Subcutaneous adipose tissue (tissue), 4 donors: Measurements from ENCODE around the gene PSTPIP1. TPM values are rescaled to one million over a fixed set of nuclear protein-coding genes. Genes with fewer than 3 reads are reported as not detected.

ENCODE experiments used
- total RNA-seq, 4 donors: library from RNA; depleted of rRNA; stranded (reverse); fragments of >200 nt; gene quantifications; one replicate each; pipeline ENCODE4 v1.1.0, GENCODE V29; 2016
- TF ChIP-seq, protein P1 (sequence below): fragments of 450-650 bp; IDR thresholded peaks from one replicate; pipeline ENCODE4 v1.5.1; 2016; ENCODE audit warnings: low read depth, mild to moderate bottlenecking, control low read depth, antibody characterized with exemption, moderate library complexity

Gene PSTPIP1
- total RNA-seq, 4 donors from 2014 or later, result 6.7 to 37.7 (median 26.7) TPM

DNA sequence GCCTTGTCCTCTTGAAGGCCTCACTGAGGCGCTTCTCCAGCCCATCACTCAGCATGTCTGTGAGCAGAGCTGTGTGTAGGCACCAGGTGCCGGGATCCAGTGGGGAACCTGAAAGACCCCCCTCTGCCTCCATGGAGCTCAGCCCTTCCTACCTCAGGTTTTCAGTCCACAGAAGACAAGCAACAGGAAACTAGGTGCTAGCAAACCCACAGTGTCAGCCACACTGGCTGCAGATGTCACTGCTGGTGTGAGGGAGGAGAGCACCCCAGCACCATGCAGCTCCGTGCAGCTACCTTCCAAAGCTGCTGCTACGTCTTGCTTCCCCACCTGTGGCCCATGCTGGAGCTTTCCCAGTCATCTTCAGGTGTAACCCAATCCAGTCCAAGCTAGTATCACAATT is 17.9 kb downstream of the PSTPIP1 start:
- TF ChIP-seq, protein P1, sequence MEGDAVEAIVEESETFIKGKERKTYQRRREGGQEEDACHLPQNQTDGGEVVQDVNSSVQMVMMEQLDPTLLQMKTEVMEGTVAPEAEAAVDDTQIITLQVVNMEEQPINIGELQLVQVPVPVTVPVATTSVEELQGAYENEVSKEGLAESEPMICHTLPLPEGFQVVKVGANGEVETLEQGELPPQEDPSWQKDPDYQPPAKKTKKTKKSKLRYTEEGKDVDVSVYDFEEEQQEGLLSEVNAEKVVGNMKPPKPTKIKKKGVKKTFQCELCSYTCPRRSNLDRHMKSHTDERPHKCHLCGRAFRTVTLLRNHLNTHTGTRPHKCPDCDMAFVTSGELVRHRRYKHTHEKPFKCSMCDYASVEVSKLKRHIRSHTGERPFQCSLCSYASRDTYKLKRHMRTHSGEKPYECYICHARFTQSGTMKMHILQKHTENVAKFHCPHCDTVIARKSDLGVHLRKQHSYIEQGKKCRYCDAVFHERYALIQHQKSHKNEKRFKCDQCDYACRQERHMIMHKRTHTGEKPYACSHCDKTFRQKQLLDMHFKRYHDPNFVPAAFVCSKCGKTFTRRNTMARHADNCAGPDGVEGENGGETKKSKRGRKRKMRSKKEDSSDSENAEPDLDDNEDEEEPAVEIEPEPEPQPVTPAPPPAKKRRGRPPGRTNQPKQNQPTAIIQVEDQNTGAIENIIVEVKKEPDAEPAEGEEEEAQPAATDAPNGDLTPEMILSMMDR, result no peak

DNA sequence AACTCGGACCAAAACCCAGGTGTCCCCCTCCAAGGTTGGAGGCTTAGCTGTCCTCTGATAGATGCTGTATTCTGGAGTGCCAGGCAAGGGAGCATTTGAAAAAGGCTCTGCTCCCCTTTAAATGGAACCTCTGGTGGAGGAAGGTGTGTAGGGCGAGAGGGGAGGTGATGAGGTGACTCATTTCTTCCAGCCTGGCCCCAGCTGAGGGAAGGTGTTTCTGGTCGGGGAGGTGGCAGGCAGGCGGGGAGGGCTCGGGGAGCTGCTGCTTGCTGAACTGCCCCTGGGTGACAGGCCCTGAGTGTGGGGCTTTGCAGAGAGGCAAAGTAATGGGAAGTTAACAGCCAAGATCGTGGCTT is 18.8 kb downstream of the PSTPIP1 start:
- TF ChIP-seq, protein P1, result no peak

DNA sequence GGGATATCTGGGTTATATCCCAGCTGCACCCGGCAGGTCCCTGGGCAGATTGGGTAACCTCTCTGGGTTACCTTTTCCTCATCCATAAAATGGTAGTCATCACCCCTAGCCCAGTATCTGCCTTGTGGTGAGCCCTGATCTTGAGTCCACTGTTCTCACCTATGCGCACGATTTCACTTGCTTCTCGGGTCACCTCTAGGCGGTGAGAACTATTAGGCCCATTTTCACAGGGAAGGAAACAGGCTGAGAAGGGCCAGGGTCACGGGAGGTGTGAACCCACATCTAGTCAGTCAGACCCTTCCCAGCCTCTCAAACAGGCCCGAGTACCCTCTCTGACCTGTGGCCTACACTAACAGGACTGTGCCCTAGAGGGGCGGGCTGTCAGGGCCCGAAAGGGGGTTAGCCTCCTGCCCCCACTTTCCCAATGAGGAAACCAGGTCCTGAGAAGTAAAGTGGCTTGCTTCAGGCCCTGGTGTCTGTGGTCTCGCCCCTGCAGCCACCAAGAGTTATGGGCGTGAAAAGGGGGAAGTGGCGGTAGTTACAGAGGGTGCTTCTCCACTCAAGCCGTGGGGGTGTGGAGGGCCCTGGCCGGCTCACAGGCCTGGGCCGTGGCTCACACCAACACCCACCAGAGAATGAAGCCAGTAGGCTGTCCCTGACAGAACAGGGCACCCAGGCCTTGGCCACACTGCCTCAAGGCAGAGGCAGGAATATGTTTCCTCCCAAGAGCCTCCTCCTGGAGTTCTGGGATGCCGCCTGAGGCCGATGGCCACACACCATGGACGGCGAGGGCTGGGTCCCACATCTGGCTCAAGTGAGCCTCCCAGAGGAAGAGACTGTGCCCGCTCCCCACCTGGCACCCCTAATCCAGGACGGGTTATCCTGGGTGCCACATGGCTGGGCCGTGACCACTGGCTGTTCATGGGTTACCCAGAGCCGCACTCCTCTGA is 19.5 kb downstream of the PSTPIP1 start:
- TF ChIP-seq, protein P1, result no peak

DNA sequence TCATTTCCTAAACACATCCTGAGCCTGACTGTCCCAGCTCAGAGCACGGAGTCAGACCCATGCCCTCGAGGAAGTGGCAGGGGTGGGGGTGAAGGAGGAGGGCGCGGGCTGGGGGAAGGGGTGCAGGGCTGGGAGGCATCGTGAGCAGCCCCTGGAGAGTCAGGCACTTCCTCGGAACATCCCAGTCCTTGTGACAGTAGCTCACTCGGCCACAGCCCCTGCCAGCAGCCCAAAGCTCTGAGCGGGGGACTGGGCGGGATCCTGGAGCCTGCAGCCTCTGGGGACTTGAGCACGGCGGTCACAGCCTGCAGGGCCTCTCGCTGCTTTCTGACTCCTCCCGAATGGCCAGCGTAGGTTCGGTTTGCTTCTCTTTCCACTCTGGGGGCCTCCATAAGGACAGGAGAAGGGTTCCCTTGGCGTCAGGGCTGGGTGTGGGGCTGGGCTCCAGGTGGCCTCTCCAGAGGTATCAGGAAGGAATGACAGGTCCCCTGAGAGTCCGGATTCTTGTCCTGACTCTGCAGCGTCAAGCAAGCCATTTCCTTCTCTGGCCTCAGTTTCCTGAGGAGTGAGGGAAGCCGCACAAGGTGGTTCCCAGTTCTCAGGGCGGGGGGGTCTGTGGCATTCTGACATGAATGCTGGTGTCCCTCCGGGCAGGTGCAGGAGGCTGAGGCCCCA is 20.9 kb downstream of the PSTPIP1 start:
- TF ChIP-seq, protein P1, result no peak

DNA sequence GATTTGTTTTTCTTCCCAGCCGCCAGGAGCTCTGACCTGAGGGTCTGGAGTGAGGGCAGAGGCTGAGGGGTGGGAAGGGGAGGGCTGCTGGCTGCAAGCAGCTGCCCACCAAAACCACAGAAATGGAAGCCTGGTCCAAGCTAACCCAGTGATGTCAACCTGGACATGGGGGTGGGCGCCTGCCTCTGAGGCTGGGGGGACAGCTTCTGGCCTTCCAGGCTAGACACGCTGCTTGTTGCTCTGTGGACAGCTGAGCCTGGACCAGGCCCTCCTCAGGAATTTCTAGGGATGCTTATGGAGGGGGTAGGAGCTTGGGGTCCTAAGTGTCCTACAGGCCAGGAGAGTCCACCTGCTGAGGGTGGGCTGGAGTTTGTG is 21.4 kb downstream of the PSTPIP1 start:
- TF ChIP-seq, protein P1, result no peak

DNA sequence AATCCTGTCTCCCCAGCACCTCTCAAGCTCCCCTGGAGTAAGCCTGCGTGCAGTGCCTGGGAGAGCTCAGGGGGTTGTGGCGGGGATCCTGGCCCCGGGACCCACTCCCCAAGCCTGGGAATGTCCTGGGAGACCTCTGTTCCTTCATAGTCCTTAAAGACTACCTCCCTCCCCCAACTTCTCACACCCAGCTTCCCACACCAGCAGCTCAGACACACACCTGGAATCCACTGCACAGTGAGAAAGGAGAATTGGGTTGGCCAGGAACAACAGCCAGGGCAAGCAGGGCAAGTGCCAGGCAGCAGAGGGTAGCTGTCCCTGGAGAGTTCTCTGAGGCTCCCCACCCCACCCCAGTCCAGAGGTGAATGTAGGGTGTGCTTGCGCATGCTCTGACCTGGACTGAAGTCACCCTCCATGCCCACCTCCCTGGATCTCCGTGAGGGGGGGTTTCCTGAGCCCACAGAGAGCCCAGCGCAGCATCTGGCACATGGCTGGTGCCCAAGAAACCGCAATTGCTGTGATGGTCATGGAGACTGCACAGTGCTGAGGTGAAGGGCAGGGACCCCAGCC is 22.2 kb downstream of the PSTPIP1 start:
- TF ChIP-seq, protein P1, result no peak
